ENCODE measurements around the gene HOATZ.

Gene HOATZ

DNA sequence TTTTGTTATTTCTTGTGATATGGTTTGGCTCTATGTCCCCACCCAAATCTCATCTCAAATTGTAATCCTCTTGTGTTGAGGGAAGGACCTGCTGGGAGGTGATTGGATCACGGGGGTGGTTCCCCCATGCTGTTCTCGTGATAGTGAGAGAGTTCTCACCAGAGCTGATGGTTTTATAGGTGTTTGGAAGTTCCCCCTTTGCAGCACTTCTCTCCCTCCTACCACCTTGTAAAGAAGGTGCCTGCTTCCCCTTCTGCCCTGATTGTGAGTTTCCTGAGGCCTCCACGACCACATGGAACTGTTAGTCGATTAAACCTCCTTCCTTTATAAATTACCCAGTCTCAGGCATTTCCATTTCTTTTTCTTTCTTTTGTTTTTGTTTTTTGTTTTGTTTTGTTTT, 63.2 kb downstream of the HOATZ start:
- Histone ChIP-seq H3K27me3 (ENCODE audit: control insufficient read depth in 1 of 2, insufficient read depth in 1 of 2, low read length in 2 of 2) (no peaks in the 10 kb centered on the region), H3K14ac (ENCODE audit: low read length in 2 of 2) (no peak overlapping the region), H3K23ac (ENCODE audit: low read length in 2 of 2) (no peak overlapping the region), H2BK15ac (ENCODE audit: low read depth, poor library complexity, severe bottlenecking) (no peak overlapping the region), H3K9me3 (ENCODE audit: control insufficient read depth, low read length) (no peaks in the 10 kb centered on the region), H2BK12ac (ENCODE audit: low read length in 2 of 2) (no peak overlapping the region), H3K4me3 (ENCODE audit: insufficient read depth in 1 of 2, low read depth in 1 of 2, low read length in 2 of 2) (no peak overlapping the region), H4K91ac (ENCODE audit: low read length) (no peak overlapping the region), H3K18ac (ENCODE audit: low read depth in 1 of 2, low read length in 2 of 2) (no peak overlapping the region), H3K4me2 (ENCODE audit: low read length, poor library complexity, severe bottlenecking) (no peak overlapping the region), H2AK5ac (ENCODE audit: low read length, severe bottlenecking) (no peak overlapping the region), H3K4me1 (ENCODE audit: control insufficient read depth, insufficient read depth, low read depth, low read length) (no peaks in the 10 kb centered on the region), H3K9ac (ENCODE audit: low read length) (no peak overlapping the region), H2BK5ac (ENCODE audit: low read depth, low read length, poor library complexity, severe bottlenecking) (no peak overlapping the region), H3K79me1 (replicated peaks; ENCODE audit: low read length, poor library complexity, severe bottlenecking) (no peaks in the 10 kb centered on the region), H2BK120ac (ENCODE audit: low read depth, low read length) (no peak overlapping the region), H3K4ac (ENCODE audit: low read depth in 1 of 2, low read length in 2 of 2) (no peak overlapping the region), H3K27ac (ENCODE audit: low read length, poor library complexity, severe bottlenecking) (no peak overlapping the region), H3K36me3 (ENCODE audit: control insufficient read depth in 1 of 2, insufficient read depth in 2 of 2, low read depth in 1 of 2, low read length in 2 of 2) (no peaks in the 10 kb centered on the region), H2AFZ (ENCODE audit: low read depth, low read length) (no peak overlapping the region), H4K8ac (ENCODE audit: low read length) (no peak overlapping the region)
- DNase-seq = no peak
- no CpG with 5 or more reads among the region's 4 CpGs for WGBS

DNA sequence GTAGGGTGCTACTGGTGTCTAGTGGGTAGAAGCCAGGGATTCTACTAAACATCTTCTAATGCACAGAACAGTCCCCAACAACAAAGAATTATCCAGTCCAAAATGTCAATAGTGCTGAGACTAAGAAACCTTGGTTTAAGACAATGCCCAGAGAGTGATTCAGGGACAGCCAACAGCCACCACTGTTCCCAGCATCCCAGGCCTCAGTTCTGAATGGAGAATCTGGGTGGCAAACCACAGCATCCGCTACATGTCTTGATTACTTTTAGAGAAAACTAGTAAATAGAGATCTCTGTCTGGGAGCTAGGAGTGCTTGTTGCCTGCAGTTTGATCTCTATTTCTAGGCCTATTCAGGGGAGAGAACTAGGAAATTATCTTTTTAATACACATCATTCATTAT, 66.8 kb downstream of the HOATZ start:
- Histone ChIP-seq H3K18ac (ENCODE audit: low read depth in 1 of 2, low read length in 2 of 2) (no peak overlapping the region), H2BK120ac (ENCODE audit: low read depth, low read length) (no peak overlapping the region), H3K9ac (ENCODE audit: low read length) (no peak overlapping the region), H2AFZ (ENCODE audit: low read depth, low read length) (no peak overlapping the region), H2BK15ac (ENCODE audit: low read depth, poor library complexity, severe bottlenecking) (no peak overlapping the region), H3K27me3 (ENCODE audit: control insufficient read depth in 1 of 2, insufficient read depth in 1 of 2, low read length in 2 of 2) (no peaks in the 10 kb centered on the region), H3K79me1 (replicated peaks; ENCODE audit: low read length, poor library complexity, severe bottlenecking) (no peaks in the 10 kb centered on the region), H3K4me2 (ENCODE audit: low read length, poor library complexity, severe bottlenecking) (no peak overlapping the region), H2BK5ac (ENCODE audit: low read depth, low read length, poor library complexity, severe bottlenecking) (no peak overlapping the region), H2AK5ac (ENCODE audit: low read length, severe bottlenecking) (no peak overlapping the region), H2BK12ac (ENCODE audit: low read length in 2 of 2) (no peak overlapping the region), H4K91ac (ENCODE audit: low read length) (no peak overlapping the region), H3K27ac (ENCODE audit: low read length, poor library complexity, severe bottlenecking) (no peak overlapping the region), H3K14ac (ENCODE audit: low read length in 2 of 2) (no peak overlapping the region), H4K8ac (ENCODE audit: low read length) (no peak overlapping the region), H3K4me1 (ENCODE audit: control insufficient read depth, insufficient read depth, low read depth, low read length) (no peaks in the 10 kb centered on the region), H3K4me3 (ENCODE audit: insufficient read depth in 1 of 2, low read depth in 1 of 2, low read length in 2 of 2) (no peak overlapping the region), H3K36me3 (ENCODE audit: control insufficient read depth in 1 of 2, insufficient read depth in 2 of 2, low read depth in 1 of 2, low read length in 2 of 2) (no peaks in the 10 kb centered on the region), H3K23ac (ENCODE audit: low read length in 2 of 2) (no peak overlapping the region), H3K4ac (ENCODE audit: low read depth in 1 of 2, low read length in 2 of 2) (no peak overlapping the region), H3K9me3 (ENCODE audit: control insufficient read depth, low read length) (no peaks in the 10 kb centered on the region)
- no CpG with 5 or more reads among the region's 1 CpG for WGBS
- DNase-seq = no peak

DNA sequence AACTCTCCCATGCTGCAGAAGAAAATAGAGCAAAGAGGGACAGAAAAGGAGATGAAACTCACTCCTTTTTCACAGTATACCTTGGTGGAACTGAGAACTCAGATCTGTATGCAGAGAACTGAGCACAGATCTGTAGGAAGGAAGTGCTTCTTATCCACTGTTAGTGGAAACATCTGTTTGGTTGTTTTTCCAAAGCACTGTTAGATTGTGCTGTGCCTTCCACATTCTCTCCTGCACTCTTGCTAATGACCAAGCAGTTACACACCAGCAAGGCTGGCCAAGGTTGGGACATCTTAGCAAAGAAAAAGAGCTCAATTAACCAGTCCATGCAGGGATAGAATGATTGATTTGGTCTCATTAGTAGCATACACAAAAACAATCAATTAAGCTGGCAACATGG, 67.6 kb downstream of the HOATZ start:
- no peak overlapping the region for H3K4me2 ChIP-seq (ENCODE audit: low read length, poor library complexity, severe bottlenecking)
- H2BK120ac ChIP-seq (ENCODE audit: low read depth, low read length) = no peak overlapping the region
- no peak overlapping the region for H3K4ac ChIP-seq (ENCODE audit: low read depth in 1 of 2, low read length in 2 of 2)
- H4K91ac ChIP-seq (ENCODE audit: low read length) = no peak overlapping the region
- no peak overlapping the region for H3K27ac ChIP-seq (ENCODE audit: low read length, poor library complexity, severe bottlenecking)
- H3K4me3 ChIP-seq (ENCODE audit: insufficient read depth in 1 of 2, low read depth in 1 of 2, low read length in 2 of 2) = no peak overlapping the region
- H3K4me1 ChIP-seq (ENCODE audit: control insufficient read depth, insufficient read depth, low read depth, low read length) = no peaks in the 10 kb centered on the region
- DNase-seq = peak; percentile 40
- peak overlapping the region; percentile 19 for H3K9ac ChIP-seq (ENCODE audit: low read length)
- no peak overlapping the region for H4K8ac ChIP-seq (ENCODE audit: low read length)
- H3K79me1 ChIP-seq (replicated peaks; ENCODE audit: low read length, poor library complexity, severe bottlenecking) = no peaks in the 10 kb centered on the region
- no peaks in the 10 kb centered on the region for H3K9me3 ChIP-seq (ENCODE audit: control insufficient read depth, low read length)
- H3K23ac ChIP-seq (ENCODE audit: low read length in 2 of 2) = no peak overlapping the region
- no peak overlapping the region for H2BK15ac ChIP-seq (ENCODE audit: low read depth, poor library complexity, severe bottlenecking)
- no peak overlapping the region for H3K14ac ChIP-seq (ENCODE audit: low read length in 2 of 2)
- H3K27me3 ChIP-seq (ENCODE audit: control insufficient read depth in 1 of 2, insufficient read depth in 1 of 2, low read length in 2 of 2) = no peaks in the 10 kb centered on the region
- no peak overlapping the region for H2AK5ac ChIP-seq (ENCODE audit: low read length, severe bottlenecking)
- no peaks in the 10 kb centered on the region for H3K36me3 ChIP-seq (ENCODE audit: control insufficient read depth in 1 of 2, insufficient read depth in 2 of 2, low read depth in 1 of 2, low read length in 2 of 2)
- no peak overlapping the region for H3K18ac ChIP-seq (ENCODE audit: low read depth in 1 of 2, low read length in 2 of 2)
- no peak overlapping the region for H2BK12ac ChIP-seq (ENCODE audit: low read length in 2 of 2)
- no peak overlapping the region for H2BK5ac ChIP-seq (ENCODE audit: low read depth, low read length, poor library complexity, severe bottlenecking)
- H2AFZ ChIP-seq (ENCODE audit: low read depth, low read length) = no peak overlapping the region

DNA sequence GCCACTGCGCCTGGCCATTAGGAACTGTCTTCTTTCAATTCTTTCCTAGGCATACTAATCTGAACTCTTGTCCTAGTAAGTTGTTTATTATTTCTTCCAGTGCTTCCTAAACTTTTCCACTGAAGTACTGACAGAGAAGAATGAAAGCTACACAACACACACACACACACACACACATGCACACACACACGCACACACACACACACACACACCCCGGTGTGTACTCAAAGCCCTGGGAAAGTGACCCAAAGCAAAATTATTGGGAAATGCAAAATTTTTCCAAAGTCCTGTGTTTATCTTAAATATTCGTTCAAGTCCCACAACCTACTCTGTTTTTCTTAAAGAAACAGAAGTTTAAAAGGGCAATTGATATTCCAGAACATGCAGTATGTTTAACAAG, 68.3 kb downstream of the HOATZ start:
- Histone ChIP-seq H2BK15ac (ENCODE audit: low read depth, poor library complexity, severe bottlenecking) (no peak overlapping the region), H3K79me1 (replicated peaks; ENCODE audit: low read length, poor library complexity, severe bottlenecking) (no peaks in the 10 kb centered on the region), H2BK12ac (ENCODE audit: low read length in 2 of 2) (no peak overlapping the region), H2BK120ac (ENCODE audit: low read depth, low read length) (no peak overlapping the region), H3K23ac (ENCODE audit: low read length in 2 of 2) (no peak overlapping the region), H3K4ac (ENCODE audit: low read depth in 1 of 2, low read length in 2 of 2) (no peak overlapping the region), H4K8ac (ENCODE audit: low read length) (no peak overlapping the region), H3K4me1 (ENCODE audit: control insufficient read depth, insufficient read depth, low read depth, low read length) (no peaks in the 10 kb centered on the region), H3K4me2 (ENCODE audit: low read length, poor library complexity, severe bottlenecking) (no peak overlapping the region), H2BK5ac (ENCODE audit: low read depth, low read length, poor library complexity, severe bottlenecking) (no peak overlapping the region), H3K18ac (ENCODE audit: low read depth in 1 of 2, low read length in 2 of 2) (no peak overlapping the region), H3K9ac (ENCODE audit: low read length) (no peak overlapping the region), H3K36me3 (ENCODE audit: control insufficient read depth in 1 of 2, insufficient read depth in 2 of 2, low read depth in 1 of 2, low read length in 2 of 2) (no peaks in the 10 kb centered on the region), H3K14ac (ENCODE audit: low read length in 2 of 2) (no peak overlapping the region), H3K27me3 (ENCODE audit: control insufficient read depth in 1 of 2, insufficient read depth in 1 of 2, low read length in 2 of 2) (no peaks in the 10 kb centered on the region), H3K4me3 (ENCODE audit: insufficient read depth in 1 of 2, low read depth in 1 of 2, low read length in 2 of 2) (no peak overlapping the region), H2AFZ (ENCODE audit: low read depth, low read length) (no peak overlapping the region), H3K27ac (ENCODE audit: low read length, poor library complexity, severe bottlenecking) (no peak overlapping the region), H2AK5ac (ENCODE audit: low read length, severe bottlenecking) (no peak overlapping the region), H3K9me3 (ENCODE audit: control insufficient read depth, low read length) (no peaks in the 10 kb centered on the region), H4K91ac (ENCODE audit: low read length) (no peak overlapping the region)
- DNase-seq = peak; percentile 82
- WGBS = 50% methylated on average over 3 of the region's 4 CpGs
